HG02870 (cell line): ENCODE measurements around the gene HSPA6.
"Not testable (repeated sequence)": the region's sequence is repeated elsewhere in the genome, so short reads cannot be mapped to it uniquely, and the experiment has no call there.

Experiments
- ATAC-seq: cut with Tn5 transposase; IDR thresholded peaks from one replicate; pipeline ENCODE4 v1.9.1; 2021; ENCODE audit warnings: mild to moderate bottlenecking, moderate library complexity; ENCODE audit not compliant: unreplicated experiment

Gene HSPA6

GRCh38 chr1:161502641-161503393 lies 21.5 kb upstream of the HSPA6 start:
- no peak for ATAC-seq

DNA sequence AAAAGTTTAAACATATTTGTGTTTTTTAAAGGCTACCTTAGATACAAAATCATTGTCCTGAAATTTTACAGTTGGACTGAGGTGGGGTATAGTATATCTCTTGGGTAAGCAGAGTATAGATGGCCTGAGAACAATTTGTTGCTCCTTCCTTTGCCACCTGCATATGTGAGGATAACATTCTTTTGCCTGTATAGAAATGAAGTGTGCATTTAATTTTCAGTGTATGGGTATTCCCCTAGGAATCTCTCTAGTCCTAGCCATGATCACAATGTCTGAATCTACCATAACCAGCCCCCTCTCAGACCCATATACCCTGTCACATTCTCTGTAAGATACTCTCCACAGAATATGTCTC lies 21.0 kb upstream of the HSPA6 start:
- ATAC-seq: no peak

- ATAC-seq: no peak
Observed at GRCh38 chr1:161505686-161506085, 18.7 kb upstream of the HSPA6 start.

GRCh38 chr1:161506336-161507223 lies 17.8 kb upstream of the HSPA6 start:
- ATAC-seq: no peak

- ATAC-seq: no peak
Observed at GRCh38 chr1:161510477-161510876, 13.9 kb upstream of the HSPA6 start.

DNA sequence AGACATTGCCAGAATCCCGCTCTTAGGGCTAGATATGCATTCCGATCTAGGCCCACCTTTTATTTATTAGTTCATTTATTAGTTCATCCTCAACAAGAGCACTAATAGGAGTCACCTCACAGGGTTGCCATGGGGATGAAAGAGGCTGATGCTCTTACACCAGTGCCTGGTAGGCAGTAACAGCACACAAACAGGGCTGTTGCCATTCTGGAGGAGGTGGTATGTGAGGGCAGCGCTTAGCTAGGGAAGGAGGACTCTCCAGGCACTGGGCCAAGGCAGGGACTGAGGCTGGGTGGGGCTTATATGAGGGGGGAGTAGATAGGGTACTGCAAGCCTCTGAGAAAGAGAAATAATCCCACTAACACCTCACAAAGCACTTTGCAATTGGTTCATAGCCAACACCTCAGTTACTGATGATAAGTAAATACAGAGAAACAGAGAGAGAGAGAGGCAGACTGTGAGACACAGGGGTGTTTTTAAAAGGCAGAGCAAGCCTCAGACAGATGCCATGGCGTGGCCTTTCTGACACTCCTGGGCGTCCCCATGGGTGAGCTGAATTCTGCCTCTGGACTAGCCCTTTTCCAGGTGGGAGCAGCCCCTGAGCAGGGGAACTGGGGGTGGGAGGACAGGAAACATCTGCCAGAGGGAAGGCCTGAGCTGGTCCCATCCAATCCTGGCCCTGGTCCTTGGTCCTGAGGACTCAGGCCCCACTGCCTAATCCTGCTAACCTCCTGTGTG lies 13.2 kb upstream of the HSPA6 start:
- no peak for ATAC-seq

- no peak for ATAC-seq
Observed at GRCh38 chr1:161511756-161512060, 12.6 kb upstream of the HSPA6 start.

GRCh38 chr1:161512636-161513447 lies 11.5 kb upstream of the HSPA6 start:
- ATAC-seq: not testable (repeated sequence)

DNA sequence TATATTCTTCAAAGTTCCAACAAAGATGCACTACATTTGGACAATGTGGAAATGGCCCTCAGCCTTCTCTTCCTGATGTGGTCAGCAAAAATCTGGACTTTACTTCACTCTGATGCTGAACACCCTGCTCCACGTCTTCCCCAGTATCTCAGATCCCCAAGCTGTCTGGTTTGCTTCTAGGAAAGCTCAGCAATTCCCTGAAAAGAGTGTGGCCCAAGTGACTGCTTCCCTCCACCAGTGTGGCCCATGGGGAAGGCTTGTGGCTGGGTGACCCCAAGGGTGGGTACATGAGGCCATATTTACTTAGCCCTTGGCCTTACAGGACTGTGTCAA lies 10.9 kb upstream of the HSPA6 start:
- not testable (repeated sequence) for ATAC-seq

DNA sequence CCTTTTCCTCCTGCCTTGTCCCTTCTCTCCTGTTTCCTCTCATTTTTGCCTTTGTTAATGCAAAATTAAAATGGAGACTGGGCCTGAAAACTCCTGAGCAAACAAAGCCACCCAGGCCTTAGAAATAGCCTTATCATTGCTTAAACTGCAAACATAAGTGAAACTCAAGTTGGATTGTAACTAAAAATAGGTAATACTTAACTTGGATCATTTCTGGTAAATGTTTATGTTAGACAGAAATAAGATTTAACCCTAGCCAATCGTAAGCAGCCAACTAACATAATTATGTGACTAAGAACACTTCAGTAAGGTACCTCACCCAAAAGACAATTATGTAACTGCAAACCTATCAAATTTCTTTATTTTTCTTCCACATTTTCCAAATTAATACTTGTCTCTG lies 10.4 kb upstream of the HSPA6 start:
- not testable (repeated sequence) for ATAC-seq

- not testable (repeated sequence) for ATAC-seq
Observed at GRCh38 chr1:161523041-161523816, 1.1 kb upstream of the HSPA6 start.

- ATAC-seq: peak; percentile 9
Observed at GRCh38 chr1:161524742-161525291, 477 bp downstream of the HSPA6 start.

DNA sequence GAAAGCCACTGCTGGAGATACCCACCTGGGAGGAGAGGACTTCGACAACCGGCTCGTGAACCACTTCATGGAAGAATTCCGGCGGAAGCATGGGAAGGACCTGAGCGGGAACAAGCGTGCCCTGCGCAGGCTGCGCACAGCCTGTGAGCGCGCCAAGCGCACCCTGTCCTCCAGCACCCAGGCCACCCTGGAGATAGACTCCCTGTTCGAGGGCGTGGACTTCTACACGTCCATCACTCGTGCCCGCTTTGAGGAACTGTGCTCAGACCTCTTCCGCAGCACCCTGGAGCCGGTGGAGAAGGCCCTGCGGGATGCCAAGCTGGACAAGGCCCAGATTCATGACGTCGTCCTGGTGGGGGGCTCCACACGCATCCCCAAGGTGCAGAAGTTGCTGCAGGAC lies 981 bp downstream of the HSPA6 start:
- ATAC-seq: not testable (repeated sequence)

GRCh38 chr1:161525918-161526317 lies 1.6 kb downstream of the HSPA6 start:
- not testable (repeated sequence) for ATAC-seq

DNA sequence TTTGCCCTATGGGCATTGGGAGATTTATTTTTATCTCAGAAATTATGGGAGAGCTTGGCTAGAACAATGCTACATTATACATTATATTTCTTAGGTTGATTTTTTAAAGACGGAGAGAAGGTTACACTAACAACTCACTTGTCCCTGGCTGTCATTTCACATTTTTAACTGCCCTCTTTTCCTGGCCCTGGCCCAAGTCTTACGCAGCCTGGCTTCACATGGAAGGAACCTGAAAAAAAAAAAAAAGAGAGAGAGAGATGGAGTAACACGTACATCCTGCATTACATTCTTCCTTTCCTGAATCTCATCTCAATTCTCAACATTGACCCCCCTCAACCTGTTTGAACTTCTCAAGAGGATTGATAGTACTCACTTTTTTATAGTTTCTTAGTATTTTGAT lies 4.2 kb downstream of the HSPA6 start:
- ATAC-seq: not testable (repeated sequence)

DNA sequence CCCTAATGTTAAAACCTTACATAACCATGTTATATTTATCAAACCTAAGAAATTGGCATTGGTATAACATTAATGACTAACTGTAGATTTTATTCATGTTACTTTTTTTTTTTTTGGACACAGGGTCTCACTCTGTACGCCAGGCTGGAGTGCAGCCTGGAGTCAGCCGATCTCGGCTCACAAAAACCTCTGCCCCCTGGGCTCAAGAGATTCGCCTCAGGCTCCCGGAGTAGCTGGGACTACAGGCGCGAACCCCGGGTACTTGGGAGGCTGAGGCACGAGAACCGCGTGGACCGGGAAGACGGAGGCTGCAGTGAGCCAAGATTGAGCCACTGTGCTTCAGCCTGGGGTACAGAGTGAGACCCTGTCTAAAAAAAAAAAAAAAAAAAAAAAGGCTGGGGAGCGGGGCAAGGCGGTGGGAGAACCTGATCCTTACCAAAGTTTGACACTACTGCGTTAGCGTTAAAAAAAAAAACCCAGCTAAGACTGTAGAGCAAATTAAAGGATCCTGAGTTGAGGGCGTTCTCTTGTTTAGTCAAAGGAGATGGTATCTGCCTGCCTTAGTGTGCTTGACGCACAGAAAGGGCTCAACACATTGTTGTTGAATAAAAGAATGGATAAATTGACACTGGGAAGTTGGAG lies 5.2 kb downstream of the HSPA6 start:
- ATAC-seq: not testable (repeated sequence)

DNA sequence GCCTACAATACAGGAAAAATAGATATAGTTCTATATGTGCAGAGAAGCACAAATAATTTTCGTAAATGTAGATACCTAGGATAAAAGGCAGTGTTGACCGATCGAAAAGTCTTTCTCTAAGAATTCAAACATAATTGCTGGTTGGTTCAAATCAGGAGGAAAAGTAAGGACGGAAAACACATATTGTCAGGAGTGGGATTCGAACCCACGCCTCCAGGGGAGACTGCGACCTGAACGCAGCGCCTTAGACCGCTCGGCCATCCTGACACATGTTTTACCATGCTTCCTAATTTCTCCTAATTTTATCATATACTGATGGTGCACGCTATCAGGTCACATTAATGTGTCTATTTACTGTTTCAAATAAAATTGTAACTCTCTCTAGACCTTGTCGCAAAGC lies 5.8 kb downstream of the HSPA6 start:
- peak; percentile 37 for ATAC-seq

GRCh38 chr1:161530671-161531641 lies 6.6 kb downstream of the HSPA6 start:
- ATAC-seq: peak; percentile 67
